Thoracic aorta (tissue), 2 donors: ENCODE measurements around the gene PCDHA7. TPM values are rescaled to one million over a fixed set of nuclear protein-coding genes. Genes with fewer than 3 reads are reported as not detected.
A peak's percentile ranks its signal among the peaks of the same experiment; 100 is the strongest.
"Not testable (repeated sequence)": the region's sequence is repeated elsewhere in the genome, so short reads cannot be mapped to it uniquely, and the experiment has no call there.

Experiments used
- ATAC-seq: fragments of 150-250 bp; one replicate; pipeline ENCODE4 v1.8.0; 2017; ENCODE audit warnings: low read depth; ENCODE audit not compliant: insufficient number of reproducible peaks, low FRiP score
- DNase-seq: peaks from one replicate; pipeline ENCODE4 v3.0.0-alpha.2; 2020; ENCODE audit warnings: low spot score
- H3K27ac ChIP-seq, 2 donors: fragments of 200-600 bp; sonication (generic); 1 replicate in 1 of 2; 2 replicates in 1 of 2; pipeline ENCODE4 v1.5.1; 2016; ENCODE audit warnings: mild to moderate bottlenecking in 2 of 2, moderate library complexity in 2 of 2
- H3K27me3 ChIP-seq: fragments of 200-600 bp; sonication (generic); replicated peaks from 2 replicates; pipeline ENCODE4 v1.6.0; 2016; ENCODE audit warnings: mild to moderate bottlenecking; ENCODE audit not compliant: insufficient read depth
- H3K36me3 ChIP-seq: fragments of 200-600 bp; sonication (generic); one replicate; pipeline ENCODE4 v1.5.1; 2016
- H3K4me1 ChIP-seq, 2 donors: fragments of 200-600 bp; sonication (generic); 1 replicate in 1 of 2; 2 replicates in 1 of 2; pipeline versions ENCODE4 v1.5.1 to v1.6.0; 2016; ENCODE audit warnings: low read depth in 2 of 2, mild to moderate bottlenecking in 1 of 2; ENCODE audit not compliant: control insufficient read depth in 1 of 2
- H3K4me3 ChIP-seq: fragments of 200-600 bp; sonication (generic); 2 replicates; pipeline ENCODE4 v1.5.1; 2016; ENCODE audit warnings: mild to moderate bottlenecking
- H3K9me3 ChIP-seq: fragments of 200-600 bp; sonication (generic); 2 replicates; pipeline ENCODE4 v1.5.1; 2016
- CTCF ChIP-seq: fragments of 200-600 bp; sonication (generic); IDR thresholded peaks from one replicate; pipeline ENCODE4 v1.5.1; 2019; ENCODE audit warnings: antibody characterized with exemption
- total RNA-seq, 2 donors: library from RNA; depleted of rRNA; stranded (reverse); fragments of >200 nt; gene quantifications; one replicate each; pipeline versions ENCODE4 v1.1.0 to v1.2.3, GENCODE V29; 2016

Gene PCDHA7
- total RNA-seq, 2 donors from 2014 or later, result 0.42 to 0.54 TPM

GRCh38 chr5:140842798-140843733, 9.0 kb downstream of the PCDHA7 start:
- Histone ChIP-seq H3K4me1 (no peaks in the 10 kb centered on the region), H3K4me3 (no peak overlapping the region), H3K9me3 (peaks cover 34% of the 10 kb centered on the region), H3K27ac (no peak overlapping the region), H3K27me3 (no peaks in the 10 kb centered on the region), H3K36me3 (no peaks in the 10 kb centered on the region)
- ATAC-seq (no peak), DNase-seq (no peak)
- no peak for TF ChIP-seq CTCF

DNA sequence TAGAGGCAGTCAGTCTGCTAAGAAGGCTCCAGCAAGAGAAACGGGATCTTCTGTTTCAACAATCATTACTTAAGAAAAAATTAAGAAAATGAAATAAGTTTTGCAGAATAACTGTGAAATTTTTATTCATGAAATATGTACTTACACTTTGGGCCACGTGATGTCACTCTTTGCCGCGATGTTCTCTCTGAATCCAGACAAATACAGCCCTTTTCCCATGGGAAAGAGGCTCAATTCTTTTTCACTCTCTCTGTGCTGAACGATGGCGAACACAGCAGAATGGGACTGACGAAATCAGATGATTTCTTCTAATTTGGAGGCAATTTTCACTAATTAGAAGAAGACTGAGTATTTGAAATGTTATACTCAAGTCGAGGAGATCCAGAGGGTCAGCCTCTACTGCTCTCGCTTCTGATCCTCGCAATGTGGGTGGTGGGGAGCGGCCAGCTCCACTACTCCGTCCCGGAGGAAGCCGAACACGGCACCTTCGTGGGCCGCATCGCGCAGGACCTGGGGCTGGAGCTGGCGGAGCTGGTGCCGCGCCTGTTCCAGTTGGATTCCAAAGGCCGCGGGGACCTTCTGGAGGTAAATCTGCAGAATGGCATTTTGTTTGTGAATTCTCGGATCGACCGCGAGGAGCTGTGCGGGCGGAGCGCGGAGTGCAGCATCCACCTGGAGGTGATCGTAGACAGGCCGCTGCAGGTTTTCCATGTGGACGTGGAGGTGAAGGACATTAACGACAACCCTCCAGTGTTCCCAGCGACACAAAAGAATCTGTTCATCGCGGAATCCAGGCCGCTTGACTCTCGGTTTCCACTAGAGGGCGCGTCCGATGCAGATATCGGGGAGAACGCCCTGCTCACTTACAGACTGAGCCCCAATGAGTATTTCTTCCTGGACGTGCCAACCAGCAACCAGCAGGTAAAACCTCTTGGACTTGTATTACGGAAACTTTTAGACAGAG, 14.4 kb downstream of the PCDHA7 start, which contains the start of gene PCDHA9:
TSS of gene PCDHA9 (plus strand) at position 244 of the 964 bp plus-strand sequence. CDS start at position 358, 114 bp downstream.
- not testable (repeated sequence) for ATAC-seq, H3K36me3 ChIP-seq, H3K4me1 ChIP-seq, H3K4me3 ChIP-seq, H3K27me3 ChIP-seq, H3K27ac ChIP-seq, DNase-seq
- peaks cover 21% of the 10 kb centered on the region for H3K9me3 ChIP-seq

DNA sequence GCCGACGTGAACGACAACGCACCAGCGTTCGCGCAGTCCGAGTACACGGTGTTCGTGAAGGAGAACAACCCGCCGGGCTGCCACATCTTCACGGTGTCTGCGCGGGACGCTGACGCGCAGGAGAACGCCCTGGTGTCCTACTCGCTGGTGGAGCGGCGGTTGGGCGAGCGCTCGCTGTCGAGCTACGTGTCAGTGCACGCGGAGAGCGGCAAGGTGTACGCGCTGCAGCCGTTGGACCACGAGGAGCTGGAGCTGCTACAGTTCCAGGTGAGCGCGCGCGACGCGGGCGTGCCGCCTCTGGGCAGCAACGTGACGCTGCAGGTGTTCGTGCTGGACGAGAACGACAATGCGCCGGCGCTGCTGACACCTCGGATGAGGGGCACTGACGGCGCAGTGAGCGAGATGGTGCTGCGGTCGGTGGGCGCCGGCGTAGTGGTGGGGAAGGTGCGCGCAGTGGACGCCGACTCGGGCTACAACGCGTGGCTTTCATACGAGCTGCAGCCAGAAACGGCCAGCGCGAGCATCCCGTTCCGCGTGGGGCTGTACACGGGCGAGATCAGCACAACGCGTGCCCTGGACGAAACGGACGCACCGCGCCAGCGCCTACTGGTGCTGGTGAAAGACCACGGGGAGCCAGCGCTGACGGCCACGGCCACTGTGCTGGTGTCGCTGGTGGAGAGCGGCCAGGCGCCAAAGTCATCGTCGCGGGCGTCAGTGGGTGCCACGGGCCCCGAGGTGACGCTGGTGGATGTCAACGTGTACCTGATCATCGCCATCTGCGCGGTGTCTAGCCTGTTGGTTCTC, 16.0 kb downstream of the PCDHA7 start:
- not testable (repeated sequence) for H3K27me3 ChIP-seq, ATAC-seq, H3K36me3 ChIP-seq, H3K4me1 ChIP-seq, H3K4me3 ChIP-seq, DNase-seq, H3K27ac ChIP-seq
- H3K9me3 ChIP-seq, result peaks cover 15% of the 10 kb centered on the region

GRCh38 chr5:140855772-140856674, 22.0 kb downstream of the PCDHA7 start, which contains the start of gene PCDHA10:
PCDHA10 (plus strand) TSS chr5:140855897; CDS start chr5:140856049, 152 bp downstream.
- Histone ChIP-seq H3K4me1 (no peaks in the 10 kb centered on the region), H3K27ac (no peak within 1 kb of the TSS), H3K36me3 (no peaks in the 10 kb centered on the region), H3K4me3 (peak within 1 kb of the TSS; percentile 19), H3K9me3 (peaks cover 23% of the 10 kb centered on the region), H3K27me3 (no peaks in the 10 kb centered on the region)
- DNase-seq, result no peak
- no peak for TF ChIP-seq CTCF
- no peak for ATAC-seq

DNA sequence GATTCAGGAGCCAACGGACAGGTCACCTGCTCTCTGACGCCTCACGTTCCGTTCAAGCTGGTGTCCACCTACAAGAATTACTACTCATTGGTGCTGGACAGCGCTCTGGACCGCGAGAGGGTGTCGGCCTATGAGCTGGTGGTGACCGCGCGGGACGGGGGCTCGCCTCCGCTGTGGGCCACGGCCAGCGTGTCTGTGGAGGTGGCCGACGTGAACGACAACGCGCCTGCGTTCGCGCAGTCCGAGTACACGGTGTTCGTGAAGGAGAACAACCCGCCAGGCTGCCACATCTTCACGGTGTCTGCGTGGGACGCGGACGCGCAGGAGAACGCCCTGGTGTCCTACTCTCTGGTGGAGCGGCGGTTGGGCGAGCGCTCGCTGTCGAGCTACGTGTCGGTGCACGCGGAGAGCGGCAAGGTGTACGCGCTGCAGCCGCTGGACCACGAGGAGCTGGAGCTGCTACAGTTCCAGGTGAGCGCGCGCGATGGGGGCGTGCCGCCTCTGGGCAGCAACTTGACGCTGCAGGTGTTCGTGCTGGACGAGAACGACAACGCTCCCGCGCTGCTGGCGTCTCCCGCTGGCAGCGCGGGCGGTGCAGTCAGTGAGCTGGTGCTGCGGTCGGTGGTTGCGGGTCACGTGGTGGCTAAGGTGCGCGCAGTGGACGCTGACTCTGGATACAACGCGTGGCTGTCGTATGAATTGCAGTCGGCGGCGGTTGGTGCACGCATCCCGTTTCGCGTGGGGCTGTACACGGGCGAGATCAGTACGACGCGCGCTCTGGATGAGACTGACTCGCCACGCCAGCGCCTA, 23.3 kb downstream of the PCDHA7 start:
- Histone ChIP-seq H3K36me3 (no peaks in the 10 kb centered on the region), H3K27ac (no peak overlapping the region), H3K9me3 (peaks cover 30% of the 10 kb centered on the region), H3K27me3 (no peaks in the 10 kb centered on the region), H3K4me3 (no peak overlapping the region), H3K4me1 (no peaks in the 10 kb centered on the region)
- DNase-seq, result no peak
- no peak for TF ChIP-seq CTCF
- no peak for ATAC-seq
